ENCODE results near the gene KCNC3.
A peak's percentile ranks its signal among the peaks of the same experiment; 100 is the strongest.

Gene KCNC3

GRCh38 chr19:50329146-50329925 is at the start of gene KCNC3:
KCNC3 (minus strand) TSS chr19:50329377; CDS start chr19:50329082, 295 bp downstream.
- DNase-seq (ENCODE audit: low read depth in 2 of 2), result peak; percentile 82 to 98

GRCh38 chr19:50378863-50379236 is 49.7 kb upstream of the KCNC3 start:
- no peak for DNase-seq (ENCODE audit: low read depth in 2 of 2)

GRCh38 chr19:50378169-50378862 is 49.1 kb upstream of the KCNC3 start:
- DNase-seq (ENCODE audit: low read depth in 2 of 2), result no peak

GRCh38 chr19:50377517-50377916 is 48.3 kb upstream of the KCNC3 start:
- DNase-seq (ENCODE audit: low read depth in 2 of 2), result no peak

- DNase-seq (ENCODE audit: low read depth in 2 of 2), result no peak
These were observed 47.9 kb upstream of the KCNC3 start for GRCh38 chr19:50377051-50377461.

GRCh38 chr19:50376166-50377050 is 47.2 kb upstream of the KCNC3 start, which contains the start of gene NR1H2:
NR1H2 (plus strand) TSS chr19:50376457; CDS start chr19:50377606, 1,149 bp downstream.
- peak; percentile 89 to 91 for DNase-seq (ENCODE audit: low read depth in 2 of 2)

- no peak for DNase-seq (ENCODE audit: low read depth in 2 of 2)
These were observed 42.8 kb upstream of the KCNC3 start for GRCh38 chr19:50371914-50372475.

GRCh38 chr19:50368649-50369570 is 39.7 kb upstream of the KCNC3 start:
- DNase-seq (ENCODE audit: low read depth in 2 of 2), result peak; percentile 60 to 65

- no peak for DNase-seq (ENCODE audit: low read depth in 2 of 2)
These were observed 36.5 kb upstream of the KCNC3 start, which contains the start of gene NAPSA for GRCh38 chr19:50365434-50366306. NAPSA (minus strand) TSS chr19:50365639; CDS start chr19:50365621, 18 bp downstream.

GRCh38 chr19:50362656-50363424 is 33.7 kb upstream of the KCNC3 start:
- DNase-seq (ENCODE audit: low read depth in 2 of 2), result peak in 1 of 2 donors; percentile 52

GRCh38 chr19:50362030-50362412 is 32.8 kb upstream of the KCNC3 start:
- DNase-seq (ENCODE audit: low read depth in 2 of 2), result no peak

- DNase-seq (ENCODE audit: low read depth in 2 of 2), result no peak
These were observed 32.3 kb upstream of the KCNC3 start for GRCh38 chr19:50361290-50362029.

- no peak for DNase-seq (ENCODE audit: low read depth in 2 of 2)
These were observed 30.2 kb upstream of the KCNC3 start for GRCh38 chr19:50359328-50359818.

- DNase-seq (ENCODE audit: low read depth in 2 of 2), result peak; percentile 61 to 68
These were observed 29.5 kb upstream of the KCNC3 start for GRCh38 chr19:50358483-50359327.

- peak; percentile 78 to 83 for DNase-seq (ENCODE audit: low read depth in 2 of 2)
These were observed 28.3 kb upstream of the KCNC3 start for GRCh38 chr19:50357178-50358100.

GRCh38 chr19:50356691-50357177 is 27.6 kb upstream of the KCNC3 start:
- no peak for DNase-seq (ENCODE audit: low read depth in 2 of 2)
